ENCODE results near the gene MINDY4. TPM values are rescaled to one million over a fixed set of nuclear protein-coding genes. Genes with fewer than 3 reads are reported as not detected.

MINDY4 gene
- total and polyA plus RNA-seq, 2 of the 8 experiments (the other 6 are each of a cell fraction or from before 2014, with no cell fraction given): 1.3 to 3.6 TPM

- TF ChIP-seq GTF2F1 (IDR thresholded peaks at IDR 0.05; ENCODE audit: borderline replicate concordance, low read depth, low read length) (no peak), EZH2 (IDR thresholded peaks at IDR 0.05; ENCODE audit: low read depth, low read length, severe bottlenecking) (no peak), JUND (IDR thresholded peaks at IDR 0.05; ENCODE audit: low read length) (no peak), POU5F1 (IDR thresholded peaks at IDR 0.05; ENCODE audit: low read depth, low read length) (no peak), CTBP2 (IDR thresholded peaks at IDR 0.05; ENCODE audit: borderline replicate concordance, insufficient read depth, insufficient read length, low read length) (no peak), RXRA (IDR thresholded peaks at IDR 0.05; ENCODE audit: insufficient read depth, low read depth, low read length) (no peak)
Measured at GRCh38 chr7:30929686-30930085, 158.5 kb downstream of the MINDY4 start (continued).

Data from H1 (cell line).